Right cardiac atrium (tissue), 5 donors: ENCODE results near the gene AGPAT1. TPM values are rescaled to one million over a fixed set of nuclear protein-coding genes. Genes with fewer than 3 reads are reported as not detected.

Experiments used
- ATAC-seq, 2 donors: fragments of 200-7000 bp; cut with Tn5 transposase; one replicate each; pipeline versions ENCODE4 v1.8.0 to v1.9.1; 2020; ENCODE audit warnings: moderate library complexity in 2 of 2, mild to moderate bottlenecking in 1 of 2
- DNase-seq, 3 donors: peaks; one replicate each; pipeline ENCODE4 v3.0.0-alpha.2; 2020
- H3K27ac ChIP-seq: one replicate; pipeline ENCODE4 v1.5.1; 2013; ENCODE audit warnings: mild to moderate bottlenecking, low read length, control low read depth, moderate library complexity
- H3K27me3 ChIP-seq: one replicate; pipeline ENCODE4 v1.6.1; 2013; ENCODE audit not compliant: control insufficient read depth, insufficient read depth
- H3K4me1 ChIP-seq: one replicate; pipeline ENCODE4 v1.6.1; 2013; ENCODE audit warnings: low read length; ENCODE audit not compliant: control insufficient read depth, insufficient read depth
- H3K4me3 ChIP-seq: one replicate; pipeline ENCODE4 v1.5.1; 2013; ENCODE audit warnings: low read length, control low read depth
- H3K9me3 ChIP-seq: one replicate; pipeline ENCODE4 v1.6.1; 2013; ENCODE audit warnings: low read length; ENCODE audit not compliant: control insufficient read depth
- WGBS: extraction: QIAGEN DNeasy Blood & Tissue Kit; methylation state at CpG from one replicate; pipeline ENCODE4 v1.1.7; 2013; 5-methylcytosine and 5-hydroxymethylcytosine counted together
- intact Hi-C, 4 donors: fragments of 100-400 bp; cut with DNase I; formaldehyde crosslinking; loops; one replicate each; pipeline versions ENCODE4 v1.11.0 to v1.14.0; 2022 to 2023
- polyA plus RNA-seq: library from polyadenylated mRNA; stranded (reverse); fragments of 200-250 nt; gene quantifications from one replicate; pipeline ENCODE4 v1.2.3, GENCODE V29; 2013
- total RNA-seq, 4 donors: library from RNA; stranded (reverse); fragmentation: NEBNext Ultra II Directional; extraction: Animal tissue kit (Norgen Biotek cat#: 25700); gene quantifications; one replicate each; pipeline ENCODE4 v1.2.1, GENCODE V29; 2021
- donor health status: healthy with polysubstance abuse.
- donor health status: DM: no; HTN: yes; CAD: no.
- donor health status: DM: no; HTN: no; CAD: no.
- donor health status: DM: no; HTN: yes; CAD: no; lungs with severe emphysema.
- donor health status: DM: yes; HTN: yes; CAD: no.

Gene AGPAT1
- total and polyA plus RNA-seq, 5 donors: 54.9 to 67.2 (median 61.5) TPM

DNA sequence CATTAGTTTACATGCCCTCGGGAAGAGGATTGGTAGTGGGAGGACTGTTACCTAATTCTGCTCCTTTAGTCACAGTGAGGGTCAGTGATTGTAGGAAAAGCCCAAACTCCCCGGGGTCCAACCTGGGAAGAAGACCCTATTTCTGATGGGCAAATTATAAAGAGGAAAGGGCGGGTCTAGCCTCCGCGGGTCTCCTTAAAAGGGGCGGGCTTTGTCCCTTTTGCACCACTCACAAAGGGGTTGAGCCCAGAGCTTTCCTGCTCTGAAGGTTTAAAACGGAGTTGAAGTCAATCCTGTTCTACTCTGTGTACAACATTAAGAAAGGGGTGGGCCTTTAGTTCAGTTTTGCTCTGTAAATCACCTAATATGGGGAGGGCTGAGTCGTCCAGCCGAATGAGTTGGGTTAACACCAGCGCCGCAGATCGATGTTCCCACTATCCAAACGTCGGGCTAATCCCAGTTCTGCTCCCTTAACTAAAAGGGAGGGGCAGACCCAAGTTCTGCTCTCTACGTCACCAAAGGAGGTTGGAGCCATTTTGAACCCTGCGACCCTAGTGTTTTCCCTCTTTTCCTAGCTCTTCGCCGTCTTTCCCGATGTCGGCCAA lies 1.4 kb upstream of the AGPAT1 start:
- Histone ChIP-seq H3K9me3 (no peaks in the 10 kb centered on the region), H3K4me3 (peak overlapping the region; percentile 33), H3K4me1 (peaks cover 4% of the 10 kb centered on the region), H3K27ac (peak overlapping the region; percentile 98), H3K27me3 (no peaks in the 10 kb centered on the region)
- WGBS: under 1% methylated on average over 20 of the region's 20 CpGs
- intact Hi-C loops: loop anchor here in 1 of 4 donors (10.0 kb wide), 1 partner anchor 52 kb away; the partner anchor contains the start of gene ATF6B
- ATAC-seq (peak; percentile 17 to 25), DNase-seq (peak in 1 of 3 donors; percentile 71)

DNA sequence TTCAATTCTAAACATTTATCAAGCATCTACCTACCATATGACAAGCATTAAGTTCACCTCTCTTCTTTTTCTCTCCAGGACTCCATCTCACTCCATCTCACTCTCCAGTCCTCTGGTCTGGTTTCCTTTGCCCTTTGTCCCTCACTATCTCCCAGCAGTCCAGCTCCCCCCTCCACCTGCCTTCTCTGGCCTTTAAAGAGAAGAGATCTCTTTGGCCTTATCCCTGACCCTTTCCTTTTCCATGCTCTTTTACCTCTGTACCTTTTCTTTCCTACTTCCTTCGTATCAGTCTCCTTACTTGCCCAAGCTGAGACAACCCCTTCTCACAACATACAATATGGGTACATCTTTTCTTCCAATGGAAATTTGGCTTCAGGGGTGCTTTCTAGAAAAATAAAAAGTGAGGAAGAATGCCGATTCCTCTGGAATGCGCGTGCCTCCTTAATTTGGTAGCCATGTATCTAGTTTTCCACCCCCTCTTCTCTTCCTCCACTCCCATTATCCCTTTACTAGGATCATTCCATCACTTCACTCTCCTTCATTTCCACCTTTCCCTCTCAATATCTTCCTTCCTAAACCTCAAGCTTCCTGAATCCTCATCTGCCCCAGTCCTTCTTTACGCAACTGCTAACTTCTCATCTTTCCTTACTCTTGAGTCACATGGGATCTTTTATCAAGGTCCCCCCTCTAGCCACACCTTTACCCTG lies 745 bp upstream of the AGPAT1 start:
- DNase-seq: no peak
- H3K9me3 ChIP-seq: no peaks in the 10 kb centered on the region

DNA sequence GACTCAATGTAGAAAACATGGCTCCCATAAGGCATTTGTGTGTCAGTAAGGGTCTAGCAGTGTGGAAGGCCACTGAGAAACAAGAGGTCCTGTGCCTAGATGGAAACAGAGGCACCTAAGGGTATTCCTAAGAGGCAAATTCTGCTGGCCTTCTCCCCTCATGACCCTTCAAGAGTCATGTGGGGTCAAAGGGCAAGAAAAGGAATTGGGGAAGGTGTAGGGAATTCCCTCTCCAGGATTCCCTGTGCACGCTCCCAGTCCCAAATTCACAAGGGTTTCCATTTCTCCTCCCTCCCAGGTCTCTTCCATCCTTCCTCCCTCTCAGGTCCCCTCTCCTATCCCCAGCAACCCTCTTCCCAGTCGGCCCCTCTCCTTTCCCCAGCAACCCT lies 568 bp downstream of the AGPAT1 start:
- DNase-seq (no peak), ATAC-seq (no peak)
- Histone ChIP-seq H3K4me3 (peak overlapping the region; percentile 88), H3K27me3 (no peaks in the 10 kb centered on the region), H3K27ac (peak overlapping the region; percentile 76), H3K9me3 (no peaks in the 10 kb centered on the region), H3K4me1 (peaks cover 4% of the 10 kb centered on the region)
- 18% methylated on average over 2 of the region's 2 CpGs for WGBS
- intact Hi-C loops: loop anchor here in 1 of 4 donors (10.0 kb wide), 1 partner anchor 51 kb away; the partner anchor contains the start of gene ATF6B

More for the DNA sequence above, 745 bp upstream of the AGPAT1 start:
- H3K4me3 ChIP-seq: peak overlapping the region; percentile 33
- peaks cover 4% of the 10 kb centered on the region for H3K4me1 ChIP-seq
- ATAC-seq: no peak
- peak overlapping the region; percentile 98 for H3K27ac ChIP-seq
- WGBS: 20% methylated on average over 5 of the region's 5 CpGs
- intact Hi-C loops: loop anchor here in 1 of 4 donors (10.0 kb wide), 1 partner anchor 52 kb away; the partner anchor contains the start of gene ATF6B
- H3K27me3 ChIP-seq: no peaks in the 10 kb centered on the region

DNA sequence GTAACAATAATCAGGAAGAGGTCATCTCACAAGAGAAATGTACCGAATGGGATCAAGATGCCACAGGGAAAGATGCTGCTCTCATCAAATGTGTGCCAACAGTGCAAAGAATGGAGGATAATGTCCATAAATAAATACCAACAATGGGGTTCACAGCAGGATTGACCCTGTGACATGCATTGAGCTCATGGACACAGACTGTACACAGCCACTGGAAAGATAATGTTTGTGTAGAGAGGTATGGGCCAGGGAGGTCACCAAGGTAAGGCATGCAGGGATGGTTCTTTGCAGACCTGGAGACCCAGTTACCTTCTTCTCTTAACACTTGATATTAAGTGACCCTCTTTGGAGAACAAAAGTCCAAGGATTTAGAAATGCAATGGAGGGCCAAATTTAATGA lies 1.5 kb downstream of the AGPAT1 start:
- no peak overlapping the region for H3K4me3 ChIP-seq

DNA sequence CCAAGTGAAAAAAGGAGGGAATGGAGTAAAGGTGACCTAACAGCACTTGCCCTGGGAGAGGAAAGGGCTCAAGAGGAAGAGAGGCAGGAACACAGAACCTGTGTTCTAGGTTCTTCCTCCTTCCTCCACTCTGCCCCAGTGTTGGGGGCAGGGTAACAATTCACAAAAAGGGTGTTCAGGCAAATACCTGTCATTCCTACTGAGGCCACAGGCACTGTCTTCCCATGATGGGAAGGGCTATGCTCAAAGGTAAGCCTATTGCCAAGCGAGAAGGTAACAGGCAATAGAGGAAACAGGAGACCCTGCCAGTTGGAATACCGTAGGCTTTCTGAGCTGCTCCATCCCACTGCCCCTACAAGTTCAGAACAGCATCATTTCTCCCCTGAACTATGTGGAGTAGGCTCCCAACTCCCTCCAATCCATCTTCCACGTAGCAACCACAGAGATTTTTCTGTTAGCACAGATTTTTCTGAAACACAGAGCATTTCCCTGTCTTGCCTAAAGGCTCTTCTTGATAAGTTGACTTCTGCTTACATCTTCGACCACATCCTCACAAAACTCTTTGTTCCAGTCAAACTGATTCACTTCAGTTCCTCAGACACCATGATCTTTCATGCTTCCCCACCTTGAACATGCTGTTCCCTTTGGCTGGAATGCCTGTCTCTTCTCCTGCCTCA lies 2.7 kb downstream of the AGPAT1 start:
- Histone ChIP-seq H3K4me3 (no peak overlapping the region), H3K9me3 (no peaks in the 10 kb centered on the region), H3K27me3 (no peaks in the 10 kb centered on the region), H3K4me1 (no peaks in the 10 kb centered on the region), H3K27ac (no peak overlapping the region)
- no peak for DNase-seq
- 78% methylated on average over 4 of the region's 4 CpGs for WGBS
- ATAC-seq: no peak
- intact Hi-C loops: loop anchor here in 1 of 4 donors (10.0 kb wide), 1 partner anchor 48 kb away; the partner anchor contains the start of gene ATF6B

More for the DNA sequence above, 1.5 kb downstream of the AGPAT1 start:
- intact Hi-C loops: loop anchor here in 1 of 4 donors (10.0 kb wide), 1 partner anchor 50 kb away; the partner anchor contains the start of gene ATF6B
- H3K27ac ChIP-seq: no peak overlapping the region
- ATAC-seq (no peak), DNase-seq (no peak)
- no peaks in the 10 kb centered on the region for H3K27me3 ChIP-seq
- WGBS: 78% methylated on average over 1 of the region's 1 CpG
- no peaks in the 10 kb centered on the region for H3K9me3 ChIP-seq
- peaks cover 3% of the 10 kb centered on the region for H3K4me1 ChIP-seq

DNA sequence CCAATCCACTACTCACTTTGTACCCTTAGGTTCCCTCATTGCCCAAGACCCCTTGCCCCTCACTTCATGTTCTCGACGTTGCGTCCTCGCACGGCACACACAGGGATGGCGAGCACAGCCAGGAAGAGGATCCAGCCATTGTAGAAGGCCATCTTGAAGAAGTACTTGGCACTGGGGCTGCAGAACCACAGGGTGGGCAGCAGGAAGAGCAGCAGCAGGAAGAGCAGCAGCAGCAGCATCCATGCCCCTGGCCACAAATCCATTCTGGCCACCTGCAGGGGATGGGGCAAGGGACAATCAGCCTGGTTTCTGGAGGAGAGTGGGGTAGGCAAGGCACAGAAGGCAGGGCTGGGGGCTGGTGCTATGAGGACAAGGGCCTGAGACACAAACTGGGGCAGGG lies 4.7 kb downstream of the AGPAT1 start:
- intact Hi-C loops: loop anchor here in 1 of 4 donors (10.0 kb wide), 1 partner anchor 46 kb away; the partner anchor contains the start of gene ATF6B
- WGBS: 92% methylated on average over 6 of the region's 6 CpGs
- Histone ChIP-seq H3K9me3 (no peaks in the 10 kb centered on the region), H3K27ac (no peak overlapping the region), H3K4me1 (no peaks in the 10 kb centered on the region), H3K27me3 (no peaks in the 10 kb centered on the region), H3K4me3 (no peak overlapping the region)
- ATAC-seq: no peak
- peak in 1 of 3 donors; percentile 32 for DNase-seq

DNA sequence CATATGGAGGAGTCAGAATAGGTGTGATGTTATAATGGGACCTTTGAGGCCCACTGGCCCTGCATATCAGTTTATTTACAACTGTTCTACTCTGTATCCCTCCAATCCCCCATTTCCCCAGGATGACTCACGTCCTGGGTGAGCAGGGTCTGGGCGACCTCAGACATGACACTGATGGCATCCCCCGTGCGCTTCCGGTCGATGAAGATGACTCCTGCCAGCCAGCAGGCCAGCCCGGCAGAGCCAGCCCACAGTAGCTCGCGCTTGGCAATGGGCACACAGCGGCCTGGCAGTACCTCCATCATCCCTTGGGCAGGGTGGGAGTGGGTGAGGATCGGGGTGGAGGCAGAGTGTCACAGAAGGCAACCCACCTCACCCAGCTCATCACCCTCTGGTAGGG lies 5.6 kb downstream of the AGPAT1 start:
- Histone ChIP-seq H3K4me1 (no peaks in the 10 kb centered on the region), H3K27me3 (no peaks in the 10 kb centered on the region), H3K4me3 (no peak overlapping the region), H3K9me3 (no peaks in the 10 kb centered on the region), H3K27ac (no peak overlapping the region)
- ATAC-seq (no peak), DNase-seq (peak in 1 of 3 donors; percentile 46)
- intact Hi-C loops: loop anchor here in 1 of 4 donors (10.0 kb wide), 1 partner anchor 45 kb away; the partner anchor contains the start of gene ATF6B
- 89% methylated on average over 11 of the region's 11 CpGs for WGBS

DNA sequence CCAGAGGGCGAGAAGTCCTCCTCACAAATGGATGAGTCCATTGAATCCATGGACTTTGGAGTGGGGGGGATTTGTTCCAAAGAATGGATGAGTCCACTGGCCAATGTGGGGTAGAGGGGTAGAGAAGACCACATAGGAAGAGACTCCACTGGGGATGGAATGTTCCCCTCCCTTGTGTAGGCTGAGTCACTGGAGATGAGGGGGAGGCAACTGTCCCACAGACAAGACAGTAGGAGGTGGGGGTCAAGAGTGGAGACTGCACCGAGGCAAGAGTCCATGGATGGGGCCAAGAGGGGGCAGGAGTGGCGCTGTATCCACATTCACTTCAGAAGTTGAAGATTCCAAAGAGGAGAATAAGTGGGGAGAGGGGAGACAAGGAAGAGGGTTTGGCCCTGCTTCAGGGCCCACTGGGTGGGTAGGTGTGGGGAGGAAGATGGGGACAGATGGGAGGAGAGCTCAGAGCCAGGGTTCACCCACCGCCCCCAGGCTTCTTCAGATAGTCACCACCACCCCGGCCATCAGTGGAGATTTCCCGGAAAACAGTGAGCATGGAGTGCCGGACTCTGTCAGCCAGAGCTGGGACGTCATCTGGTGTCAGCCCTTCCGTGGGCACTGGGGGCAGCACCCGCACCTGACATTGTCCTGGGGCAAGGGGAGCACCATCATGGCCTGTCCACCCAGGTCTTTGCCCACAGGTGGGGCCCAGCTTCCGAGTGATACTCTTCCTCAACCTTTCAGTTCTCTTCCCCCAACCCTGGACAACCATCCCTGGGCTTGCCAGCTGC lies 6.9 kb downstream of the AGPAT1 start:
- 72% methylated on average over 11 of the region's 11 CpGs for WGBS
- ATAC-seq (peak in 1 of 2 donors; percentile 6), DNase-seq (peak in 2 of 3 donors; percentile 35 to 60)
- H3K27ac ChIP-seq: no peak overlapping the region
- H3K9me3 ChIP-seq: no peaks in the 10 kb centered on the region
- H3K27me3 ChIP-seq: no peaks in the 10 kb centered on the region
- H3K4me3 ChIP-seq: no peak overlapping the region
- no peaks in the 10 kb centered on the region for H3K4me1 ChIP-seq
- intact Hi-C loops: no loop called here

DNA sequence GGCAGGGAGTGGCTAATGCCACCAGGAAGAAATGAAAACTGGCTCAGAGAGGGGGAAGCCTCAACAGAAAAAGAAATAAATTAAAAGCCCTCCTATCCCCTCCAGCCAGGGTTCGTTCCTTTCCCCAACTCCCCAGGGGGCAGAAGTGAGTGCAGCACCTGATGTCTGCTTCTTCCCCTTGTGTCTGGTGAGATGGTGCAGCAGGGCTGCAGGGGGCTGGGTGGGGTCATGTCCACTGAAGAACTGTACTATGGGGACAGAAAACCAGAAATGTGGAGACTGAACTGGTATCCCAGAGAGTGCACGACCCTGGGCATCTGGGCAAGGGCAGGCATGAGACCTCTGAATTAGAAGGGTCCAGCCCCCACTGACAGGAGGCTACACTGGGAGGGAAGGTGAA lies 7.5 kb downstream of the AGPAT1 start:
- DNase-seq: peak in 1 of 3 donors; percentile 10
- ATAC-seq: no peak
- WGBS: 66% methylated on average over 2 of the region's 2 CpGs
- H3K27ac ChIP-seq: no peak overlapping the region
- H3K9me3 ChIP-seq: no peaks in the 10 kb centered on the region
- H3K4me3 ChIP-seq: no peak overlapping the region
- H3K27me3 ChIP-seq: no peaks in the 10 kb centered on the region
- intact Hi-C loops: no loop called here
- H3K4me1 ChIP-seq: no peaks in the 10 kb centered on the region

DNA sequence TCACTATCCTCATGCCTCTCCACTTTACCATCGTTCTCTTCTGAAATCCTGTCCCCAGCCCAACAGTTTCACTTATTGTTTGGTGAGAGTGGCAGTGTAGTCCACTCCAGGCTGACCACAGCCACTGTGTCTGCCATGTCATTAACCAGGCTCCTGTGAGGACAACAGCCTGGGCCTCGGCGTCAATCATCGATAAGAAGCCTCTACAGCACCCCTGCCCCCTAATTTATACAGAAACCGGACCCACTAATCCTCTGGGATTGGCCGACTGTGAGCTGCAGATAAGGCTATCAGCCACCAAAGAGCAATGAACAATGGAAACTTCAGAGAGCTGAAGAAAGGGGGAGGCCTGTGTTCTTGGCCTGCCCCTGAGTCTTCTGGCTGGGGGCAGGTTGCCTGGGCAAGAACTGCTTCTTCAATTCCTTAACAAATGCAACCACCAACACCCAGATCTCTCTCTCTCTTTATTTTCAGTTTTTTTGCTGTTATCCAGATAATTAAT lies 8.1 kb downstream of the AGPAT1 start:
- WGBS: 35% methylated on average over 6 of the region's 6 CpGs
- Histone ChIP-seq H3K9me3 (no peaks in the 10 kb centered on the region), H3K27me3 (no peaks in the 10 kb centered on the region), H3K4me3 (no peak overlapping the region), H3K4me1 (no peaks in the 10 kb centered on the region), H3K27ac (no peak overlapping the region)
- DNase-seq (peak in 1 of 3 donors; percentile 15), ATAC-seq (peak in 1 of 2 donors; percentile 16)
- intact Hi-C loops: no loop called here
